Endothelial cell of umbilical vein (primary cell): ENCODE data around the gene MBTD1. TPM values are rescaled to one million over a fixed set of nuclear protein-coding genes. Genes with fewer than 3 reads are reported as not detected.

Experiments used
- BruUV-seq: library from RNA; stranded (reverse); fragments of 400-500 nt; replicated peaks from 2 replicates; lab custom pipeline; 2021; lab: Mats Ljungman, UMichigan
- CTCF ChIA-PET: fragments of 300-600, 350-600 bp; sonication (Branson Sonifier 250); formaldehyde crosslinking; loops from one replicate; lab custom pipeline; 2021; ENCODE audit warnings: antibody characterized with exemption, inconsistent platforms; lab: Charles Lee
- POLR2A ChIA-PET: fragments of 300-600, 350-600 bp; sonication (Branson Sonifier 250); formaldehyde crosslinking; loops from one replicate; lab custom pipeline; 2021; ENCODE audit warnings: antibody characterized with exemption, inconsistent platforms; lab: Charles Lee
- DNase-seq: peaks from one replicate; pipeline ENCODE4 v3.0.0-alpha.2; 2011; ENCODE audit warnings: low read depth, low spot score
- FAIRE-seq: peaks from 2 replicates; lab custom pipeline; 2011; peaks lifted over from hg19 to GRCh38; lab: Jason Lieb, UNC
- H2AFZ ChIP-seq: 2 replicates; pipeline ENCODE4 v1.6.0; 2012; ENCODE audit warnings: low read depth, low read length, control low read depth, inconsistent platforms
- H3K27ac ChIP-seq: 2 replicates; pipeline ENCODE4 v1.5.1; 2011; ENCODE audit warnings: low read depth, mild to moderate bottlenecking, control low read depth, low read length, moderate library complexity; ENCODE audit not compliant: insufficient read depth
- H3K27me3 ChIP-seq, 2 experiments: 2 replicates each; pipeline versions ENCODE4 v1.6.0 to v1.6.1; 2011; ENCODE audit warnings: low read length in 2 of 2, mixed read lengths in 1 of 2; ENCODE audit not compliant: control insufficient read depth in 2 of 2, insufficient read depth in 2 of 2
- H3K36me3 ChIP-seq, 2 experiments: 2 replicates in 1 of 2; 3 replicates in 1 of 2; pipeline ENCODE4 v1.5.1; 2011; ENCODE audit warnings: low read length in 2 of 2, mild to moderate bottlenecking in 1 of 2, moderate library complexity in 1 of 2; ENCODE audit not compliant: control insufficient read depth in 2 of 2, insufficient read depth in 2 of 2; ENCODE audit errors: extremely low read depth in 1 of 2
- H3K4me1 ChIP-seq: 3 replicates; pipeline ENCODE4 v1.5.1; 2011; ENCODE audit warnings: mild to moderate bottlenecking, low read length; ENCODE audit not compliant: control insufficient read depth, insufficient read depth; ENCODE audit errors: extremely low read depth
- H3K4me2 ChIP-seq: 2 replicates; pipeline ENCODE4 v1.6.1; 2011; ENCODE audit warnings: low read length, control low read depth, mixed read lengths; ENCODE audit not compliant: insufficient read depth
- H3K4me3 ChIP-seq, 3 experiments: fragments of 200-600 bp in 1 of 3; sonication (generic), shearing (Covaris generic) in 1 of 3; replicated peaks in 1 of 3; 2 replicates each; pipeline ENCODE4 v1.5.1; 2011 to 2016; ENCODE audit warnings: control low read depth in 3 of 3, low read length in 3 of 3, mild to moderate bottlenecking in 2 of 3, inconsistent platforms in 1 of 3, low read depth in 1 of 3, moderate library complexity in 1 of 3; ENCODE audit not compliant: insufficient read depth in 1 of 3
- H3K79me2 ChIP-seq: 2 replicates; pipeline ENCODE4 v1.6.0; 2012; ENCODE audit warnings: low read length, inconsistent platforms; ENCODE audit not compliant: control insufficient read depth, insufficient read depth
- H3K9ac ChIP-seq: replicated peaks from 2 replicates; pipeline ENCODE3; 2011; ENCODE audit warnings: low read length, control low read depth; ENCODE audit not compliant: insufficient read depth; ENCODE audit errors: extremely low read depth
- H3K9me1 ChIP-seq: replicated peaks from 3 replicates; pipeline ENCODE4 v1.6.0; 2011; ENCODE audit warnings: mild to moderate bottlenecking, low read length; ENCODE audit not compliant: control insufficient read depth, insufficient read depth; ENCODE audit errors: extremely low read depth
- H3K9me3 ChIP-seq: replicated peaks from 2 replicates; pipeline ENCODE4 v1.5.1; 2012; ENCODE audit warnings: low read length, inconsistent platforms; ENCODE audit not compliant: control insufficient read depth, insufficient read depth
- H4K20me1 ChIP-seq: replicated peaks from 2 replicates; pipeline ENCODE3; 2011; ENCODE audit warnings: mild to moderate bottlenecking, low read length; ENCODE audit not compliant: control insufficient read depth, insufficient read depth; ENCODE audit errors: extremely low read depth
- CTCF ChIP-seq, 2 donors: IDR thresholded peaks; 1 replicate in 1 of 2; 2 replicates in 1 of 2; pipeline ENCODE4 v1.5.1; 2011; ENCODE audit warnings: low read length in 2 of 2, mild to moderate bottlenecking in 2 of 2, moderate library complexity in 2 of 2, control low read depth in 1 of 2, inconsistent platforms in 1 of 2, low read depth in 1 of 2; ENCODE audit not compliant: insufficient read depth in 1 of 2; ENCODE audit errors: extremely low read depth in 1 of 2
- EZH2 ChIP-seq: IDR thresholded peaks from 2 replicates; pipeline ENCODE4 v1.6.1; 2012; ENCODE audit warnings: borderline replicate concordance, low read depth, mild to moderate bottlenecking, moderate library complexity, low read length, inconsistent platforms; ENCODE audit not compliant: severe bottlenecking
- FOS ChIP-seq: IDR thresholded peaks from 2 replicates; pipeline ENCODE4 v1.6.1; 2011; ENCODE audit warnings: mild to moderate bottlenecking, low read length, moderate library complexity, borderline replicate concordance; ENCODE audit not compliant: insufficient read depth
- GATA2 ChIP-seq: IDR thresholded peaks from 2 replicates; pipeline ENCODE4 v1.7.0; 2011; ENCODE audit warnings: low read depth, mild to moderate bottlenecking, moderate library complexity, mixed read lengths, low read length; ENCODE audit not compliant: insufficient read length, insufficient read depth
- JUN ChIP-seq: IDR thresholded peaks from 2 replicates; pipeline ENCODE4 v1.6.1; 2011; ENCODE audit warnings: borderline replicate concordance, low read depth; ENCODE audit not compliant: insufficient read length, insufficient read depth
- MAX ChIP-seq: IDR thresholded peaks from 2 replicates; pipeline ENCODE4 v1.6.1; 2011; ENCODE audit not compliant: insufficient read depth, insufficient read length
- MYC ChIP-seq: IDR thresholded peaks from one replicate; pipeline ENCODE4 v1.6.1; 2011; ENCODE audit warnings: mild to moderate bottlenecking, low read depth, low read length
- POLR2A ChIP-seq: IDR thresholded peaks from 2 replicates; pipeline ENCODE4 v1.6.1; 2012; ENCODE audit warnings: low read depth, mild to moderate bottlenecking, control low read depth, low read length
- POLR2AphosphoS5 ChIP-seq: IDR thresholded peaks from 2 replicates; pipeline ENCODE4 v1.6.1; 2012; ENCODE audit warnings: low read depth, mild to moderate bottlenecking, control low read depth, low read length, moderate library complexity; ENCODE audit not compliant: insufficient read depth
- dilution Hi-C: fragments of 300-500 bp; cut with MboI; formaldehyde crosslinking; loops from one replicate; pipeline ENCODE4 v1.15.0; 2019; ENCODE audit warnings: low sequenced_read_pairs; ENCODE audit not compliant: extremely low pct_ligation_motif_present
- intact Hi-C: fragments of 100-400 bp; cut with micrococcal nuclease; formaldehyde crosslinking; loops from one replicate; pipeline ENCODE4 v1.10.0; 2022
- polyA plus RNA-seq, 4 experiments: library from polyadenylated mRNA; depleted of rRNA in 3 of 4; stranded (reverse) in 3 of 4; unstranded in 1 of 4; fragments of >200 nt; gene quantifications; 2 replicates each; pipeline versions ENCODE4 v1.2.1 to v1.2.3, GENCODE V29; 2011 to 2012; ENCODE audit warnings: missing spikeins in 1 of 4
- total RNA-seq: library from RNA; stranded (reverse); gene quantifications from 2 replicates; pipeline ENCODE4 v1.2.3, GENCODE V29; 2021

The MBTD1 gene
- total and polyA plus RNA-seq, 2 donors (not counting 3 experiments of a cell fraction or from before 2014, with no cell fraction given) = 4.8 to 14.0 TPM

GRCh38 chr17:51164911-51165679 is 94.8 kb downstream of the MBTD1 start:
- H3K9ac ChIP-seq = no peak overlapping the region
- no peak overlapping the region for H3K27ac ChIP-seq
- no peak overlapping the region for H3K4me3 ChIP-seq
- POLR2A ChIA-PET = interaction anchor here (1.0 kb wide), 1 partner anchor 44 kb away, joined by 3 read pairs; the partner anchor contains the start of gene SPAG9
- no peaks in the 10 kb centered on the region for H4K20me1 ChIP-seq
- CTCF ChIA-PET = interaction anchor here (0.7 to 2.1 kb wide), 5 partner anchors 10 to 164 kb away, joined by 3 to 6 read pairs (median 5); partner anchors contain the start of genes NME1 and SPAG9
- peaks cover 16% of the 10 kb centered on the region for H3K4me1 ChIP-seq
- TF ChIP-seq POLR2A (no peak), JUN (no peak), FOS (no peak), MYC (no peak), EZH2 (no peak), MAX (no peak), POLR2AphosphoS5 (no peak), CTCF (IDR thresholded peaks at IDR 0.05; ENCODE audit: extremely low read depth in 1 of 2, insufficient read depth in 1 of 2, low read depth in 1 of 2, low read length in 2 of 2) (no peak), GATA2 (no peak)
- H3K9me3 ChIP-seq = no peaks in the 10 kb centered on the region
- peaks cover 15% of the 10 kb centered on the region in 2 experiments for H3K36me3 ChIP-seq
- BruUV-seq = no TSS peak
- dilution Hi-C loops = no loop called here
- intact Hi-C loops = no loop called here
- FAIRE-seq (no peak), DNase-seq (no peak)
- H2AFZ ChIP-seq = no peak overlapping the region
- peaks cover 24% of the 10 kb centered on the region for H3K79me2 ChIP-seq
- H3K4me2 ChIP-seq = no peak overlapping the region
- H3K27me3 ChIP-seq = no peaks in the 10 kb centered on the region
- no peaks in the 10 kb centered on the region for H3K9me1 ChIP-seq
